ENCODE measurements around the gene TAX1BP1. TPM values are rescaled to one million over a fixed set of nuclear protein-coding genes. Genes with fewer than 3 reads are reported as not detected.

Gene TAX1BP1
- total and polyA plus RNA-seq, 2 of the 13 experiments (the other 11 are each of a cell fraction or from before 2014, with no cell fraction given) = 95.2 to 98.9 TPM

DNA sequence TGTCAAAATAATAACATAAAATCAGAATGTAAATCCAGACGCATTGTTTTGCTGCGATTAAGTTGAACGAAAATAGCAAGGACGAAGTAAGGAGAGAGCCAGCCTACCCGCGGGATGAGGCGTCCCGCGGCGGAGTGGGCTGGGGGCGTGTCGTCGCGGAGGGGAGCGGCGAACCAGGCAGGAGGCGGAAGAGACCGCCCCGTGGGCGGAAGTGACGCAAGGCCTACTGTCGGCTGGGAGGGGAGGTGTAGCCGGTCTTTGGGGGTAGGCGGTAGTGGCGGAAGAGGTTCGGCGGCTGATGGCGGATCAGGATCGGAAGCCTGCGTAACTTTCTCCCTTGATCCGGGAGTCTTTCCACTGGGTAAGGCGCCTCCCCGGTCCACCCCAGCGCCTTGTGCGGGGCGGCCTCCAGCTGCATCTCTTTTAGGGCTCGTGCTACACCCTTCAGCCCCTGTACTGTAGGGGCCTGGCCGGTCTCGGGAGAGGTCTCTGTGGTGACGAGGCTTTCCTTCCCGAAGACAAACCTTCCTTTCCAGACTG is at the start of gene TAX1BP1 (continued):
- TF ChIP-seq ZNF598 (CRISPR knock-in tag; IDR thresholded peaks at IDR 0.05; ENCODE audit: borderline replicate concordance) = no peak
- TF ChIP-seq, protein P1, sequence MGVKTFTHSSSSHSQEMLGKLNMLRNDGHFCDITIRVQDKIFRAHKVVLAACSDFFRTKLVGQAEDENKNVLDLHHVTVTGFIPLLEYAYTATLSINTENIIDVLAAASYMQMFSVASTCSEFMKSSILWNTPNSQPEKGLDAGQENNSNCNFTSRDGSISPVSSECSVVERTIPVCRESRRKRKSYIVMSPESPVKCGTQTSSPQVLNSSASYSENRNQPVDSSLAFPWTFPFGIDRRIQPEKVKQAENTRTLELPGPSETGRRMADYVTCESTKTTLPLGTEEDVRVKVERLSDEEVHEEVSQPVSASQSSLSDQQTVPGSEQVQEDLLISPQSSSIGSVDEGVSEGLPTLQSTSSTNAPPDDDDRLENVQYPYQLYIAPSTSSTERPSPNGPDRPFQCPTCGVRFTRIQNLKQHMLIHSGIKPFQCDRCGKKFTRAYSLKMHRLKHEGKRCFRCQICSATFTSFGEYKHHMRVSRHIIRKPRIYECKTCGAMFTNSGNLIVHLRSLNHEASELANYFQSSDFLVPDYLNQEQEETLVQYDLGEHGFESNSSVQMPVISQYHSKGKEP (CRISPR knock-in tag; IDR thresholded peaks at IDR 0.05) = no peak
- TF ChIP-seq HNF4A (CRISPR knock-in tag; IDR thresholded peaks at IDR 0.05) = 0 out of 2 replicates have a peak, but pooled peaks have one; percentile 21
- TF ChIP-seq, protein P2, sequence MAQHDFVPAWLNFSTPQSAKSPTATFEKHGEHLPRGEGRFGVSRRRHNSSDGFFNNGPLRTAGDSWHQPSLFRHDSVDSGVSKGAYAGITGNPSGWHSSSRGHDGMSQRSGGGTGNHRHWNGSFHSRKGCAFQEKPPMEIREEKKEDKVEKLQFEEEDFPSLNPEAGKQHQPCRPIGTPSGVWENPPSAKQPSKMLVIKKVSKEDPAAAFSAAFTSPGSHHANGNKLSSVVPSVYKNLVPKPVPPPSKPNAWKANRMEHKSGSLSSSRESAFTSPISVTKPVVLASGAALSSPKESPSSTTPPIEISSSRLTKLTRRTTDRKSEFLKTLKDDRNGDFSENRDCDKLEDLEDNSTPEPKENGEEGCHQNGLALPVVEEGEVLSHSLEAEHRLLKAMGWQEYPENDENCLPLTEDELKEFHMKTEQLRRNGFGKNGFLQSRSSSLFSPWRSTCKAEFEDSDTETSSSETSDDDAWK (CRISPR knock-in tag; IDR thresholded peaks at IDR 0.05) = no peak
- TF ChIP-seq FOXA1 (IDR thresholded peaks at IDR 0.05) = no peak
- no peak for TF ChIP-seq FOXA1 (CRISPR knock-in tag; IDR thresholded peaks at IDR 0.05)
- TF ChIP-seq SATB2 (CRISPR knock-in tag; IDR thresholded peaks at IDR 0.05) = no peak
- TF ChIP-seq BCL6 (CRISPR knock-in tag; IDR thresholded peaks at IDR 0.05) = no peak
- TF ChIP-seq, protein P3, sequence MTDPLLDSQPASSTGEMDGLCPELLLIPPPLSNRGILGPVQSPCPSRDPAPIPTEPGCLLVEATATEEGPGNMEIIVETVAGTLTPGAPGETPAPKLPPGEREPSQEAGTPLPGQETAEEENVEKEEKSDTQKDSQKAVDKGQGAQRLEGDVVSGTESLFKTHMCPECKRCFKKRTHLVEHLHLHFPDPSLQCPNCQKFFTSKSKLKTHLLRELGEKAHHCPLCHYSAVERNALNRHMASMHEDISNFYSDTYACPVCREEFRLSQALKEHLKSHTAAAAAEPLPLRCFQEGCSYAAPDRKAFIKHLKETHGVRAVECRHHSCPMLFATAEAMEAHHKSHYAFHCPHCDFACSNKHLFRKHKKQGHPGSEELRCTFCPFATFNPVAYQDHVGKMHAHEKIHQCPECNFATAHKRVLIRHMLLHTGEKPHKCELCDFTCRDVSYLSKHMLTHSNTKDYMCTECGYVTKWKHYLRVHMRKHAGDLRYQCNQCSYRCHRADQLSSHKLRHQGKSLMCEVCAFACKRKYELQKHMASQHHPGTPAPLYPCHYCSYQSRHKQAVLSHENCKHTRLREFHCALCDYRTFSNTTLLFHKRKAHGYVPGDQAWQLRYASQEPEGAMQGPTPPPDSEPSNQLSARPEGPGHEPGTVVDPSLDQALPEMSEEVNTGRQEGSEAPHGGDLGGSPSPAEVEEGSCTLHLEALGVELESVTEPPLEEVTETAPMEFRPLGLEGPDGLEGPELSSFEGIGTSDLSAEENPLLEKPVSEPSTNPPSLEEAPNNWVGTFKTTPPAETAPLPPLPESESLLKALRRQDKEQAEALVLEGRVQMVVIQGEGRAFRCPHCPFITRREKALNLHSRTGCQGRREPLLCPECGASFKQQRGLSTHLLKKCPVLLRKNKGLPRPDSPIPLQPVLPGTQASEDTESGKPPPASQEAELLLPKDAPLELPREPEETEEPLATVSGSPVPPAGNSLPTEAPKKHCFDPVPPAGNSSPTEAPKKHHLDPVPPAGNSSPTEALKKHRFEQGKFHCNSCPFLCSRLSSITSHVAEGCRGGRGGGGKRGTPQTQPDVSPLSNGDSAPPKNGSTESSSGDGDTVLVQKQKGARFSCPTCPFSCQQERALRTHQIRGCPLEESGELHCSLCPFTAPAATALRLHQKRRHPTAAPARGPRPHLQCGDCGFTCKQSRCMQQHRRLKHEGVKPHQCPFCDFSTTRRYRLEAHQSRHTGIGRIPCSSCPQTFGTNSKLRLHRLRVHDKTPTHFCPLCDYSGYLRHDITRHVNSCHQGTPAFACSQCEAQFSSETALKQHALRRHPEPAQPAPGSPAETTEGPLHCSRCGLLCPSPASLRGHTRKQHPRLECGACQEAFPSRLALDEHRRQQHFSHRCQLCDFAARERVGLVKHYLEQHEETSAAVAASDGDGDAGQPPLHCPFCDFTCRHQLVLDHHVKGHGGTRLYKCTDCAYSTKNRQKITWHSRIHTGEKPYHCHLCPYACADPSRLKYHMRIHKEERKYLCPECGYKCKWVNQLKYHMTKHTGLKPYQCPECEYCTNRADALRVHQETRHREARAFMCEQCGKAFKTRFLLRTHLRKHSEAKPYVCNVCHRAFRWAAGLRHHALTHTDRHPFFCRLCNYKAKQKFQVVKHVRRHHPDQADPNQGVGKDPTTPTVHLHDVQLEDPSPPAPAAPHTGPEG (CRISPR knock-in tag; IDR thresholded peaks at IDR 0.05) = no peak
- TF ChIP-seq ZNF382 (CRISPR knock-in tag; IDR thresholded peaks at IDR 0.05; ENCODE audit: borderline replicate concordance) = no peak
- TF ChIP-seq FOXK1 (CRISPR knock-in tag; IDR thresholded peaks at IDR 0.05; ENCODE audit: borderline replicate concordance, low read depth) = peak; percentile 71; the same call in 1 of the 2 replicates
- TF ChIP-seq ZNF75D (CRISPR knock-in tag; IDR thresholded peaks at IDR 0.05; ENCODE audit: borderline replicate concordance) = no peak
- peak; percentile 67; the same call in 1 of the 2 replicates for TF ChIP-seq KLF9 (CRISPR knock-in tag; IDR thresholded peaks at IDR 0.05; ENCODE audit: low read depth)
- peak; percentile 36; the same call in 1 of the 2 replicates for TF ChIP-seq TBX2 (CRISPR knock-in tag; IDR thresholded peaks at IDR 0.05; ENCODE audit: borderline replicate concordance)
- TF ChIP-seq CHCHD3 (CRISPR knock-in tag; IDR thresholded peaks at IDR 0.05) = peak; percentile 58; the same call in 1 of the 2 replicates
- 0 out of 2 replicates have a peak, but pooled peaks have one; percentile 64 for TF ChIP-seq TP53 (CRISPR knock-in tag; conservative IDR thresholded peaks at IDR 0.05)
- peak; percentile 41; the same call in 1 of the 2 replicates for TF ChIP-seq ZNF605 (CRISPR knock-in tag; IDR thresholded peaks at IDR 0.05)
- TF ChIP-seq, protein P4, sequence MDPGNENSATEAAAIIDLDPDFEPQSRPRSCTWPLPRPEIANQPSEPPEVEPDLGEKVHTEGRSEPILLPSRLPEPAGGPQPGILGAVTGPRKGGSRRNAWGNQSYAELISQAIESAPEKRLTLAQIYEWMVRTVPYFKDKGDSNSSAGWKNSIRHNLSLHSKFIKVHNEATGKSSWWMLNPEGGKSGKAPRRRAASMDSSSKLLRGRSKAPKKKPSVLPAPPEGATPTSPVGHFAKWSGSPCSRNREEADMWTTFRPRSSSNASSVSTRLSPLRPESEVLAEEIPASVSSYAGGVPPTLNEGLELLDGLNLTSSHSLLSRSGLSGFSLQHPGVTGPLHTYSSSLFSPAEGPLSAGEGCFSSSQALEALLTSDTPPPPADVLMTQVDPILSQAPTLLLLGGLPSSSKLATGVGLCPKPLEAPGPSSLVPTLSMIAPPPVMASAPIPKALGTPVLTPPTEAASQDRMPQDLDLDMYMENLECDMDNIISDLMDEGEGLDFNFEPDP (CRISPR knock-in tag; conservative IDR thresholded peaks at IDR 0.05) = no peak
